HEK293 (cell line): ENCODE results near the gene HOXB4.

Experiments used
- CTCF ChIA-PET: fragments of 350-600 bp; formaldehyde crosslinking; extraction: SDS; loops from one replicate; lab custom pipeline; 2021; ENCODE audit warnings: antibody characterized with exemption; lab: Yijun Ruan, JAX
- POLR2A ChIA-PET: fragments of 300-600 bp; formaldehyde crosslinking; extraction: SDS; loops from one replicate; lab custom pipeline; 2020; ENCODE audit warnings: antibody characterized with exemption, inconsistent platforms; lab: Yijun Ruan, JAX
- H3K27ac ChIP-seq: fragments of 200-500 bp; sonication (Bioruptor generic); 2 replicates; pipeline ENCODE4 v1.5.1; 2014; ENCODE audit warnings: low read depth, low read length, control low read depth, inconsistent platforms; ENCODE audit errors: extremely low read depth
- H3K36me3 ChIP-seq, 2 experiments: fragments of 200-500 bp in 1 of 2; sonication (Bioruptor generic) in 1 of 2; 1 replicate in 1 of 2; 2 replicates in 1 of 2; pipeline ENCODE4 v1.5.1; 2014 to 2017; ENCODE audit warnings: inconsistent platforms in 2 of 2, low read length in 2 of 2; ENCODE audit not compliant: control insufficient read depth in 2 of 2, insufficient read depth in 1 of 2
- H3K4me1 ChIP-seq: fragments of 200-500 bp; sonication (Bioruptor generic); 2 replicates; pipeline ENCODE4 v1.5.1; 2014; ENCODE audit warnings: mild to moderate bottlenecking, low read length, inconsistent platforms; ENCODE audit not compliant: control insufficient read depth, insufficient read depth
- H3K4me3 ChIP-seq: 2 replicates; pipeline ENCODE4 v1.5.1; 2011; ENCODE audit warnings: low read depth, mild to moderate bottlenecking, control low read depth, low read length, moderate library complexity
- H3K9me3 ChIP-seq: fragments of 200-500 bp; sonication (Bioruptor generic); 2 replicates; pipeline ENCODE4 v1.5.1; 2014; ENCODE audit warnings: low read depth, low read length, inconsistent platforms; ENCODE audit not compliant: control insufficient read depth, insufficient read depth
- ATF2 ChIP-seq: fragments of 450-650 bp; formaldehyde crosslinking; IDR thresholded peaks from 2 replicates; pipeline ENCODE4 v1.5.1; 2016; ENCODE audit warnings: missing biosample characterization, missing genetic modification characterization, low read depth
- GLIS2 ChIP-seq: fragments of 450-650 bp; formaldehyde crosslinking; IDR thresholded peaks from 2 replicates; pipeline ENCODE4 v1.5.1; 2016; ENCODE audit warnings: missing biosample characterization, missing genetic modification characterization
- IKZF3 ChIP-seq: fragments of 450-650 bp; IDR thresholded peaks from 2 replicates; pipeline ENCODE4 v1.5.0; 2018; ENCODE audit warnings: missing biosample characterization, mild to moderate bottlenecking, missing genetic modification characterization, moderate library complexity
- KLF1 ChIP-seq: fragments of 450-650 bp; formaldehyde crosslinking; IDR thresholded peaks from 2 replicates; pipeline ENCODE4 v1.5.1; 2016; ENCODE audit warnings: missing biosample characterization, missing genetic modification characterization
- MEIS1 ChIP-seq: sonication (generic); formaldehyde crosslinking; IDR thresholded peaks from 2 replicates; pipeline ENCODE4 v1.8.1; 2022; ENCODE audit warnings: missing genetic modification reagents, mild to moderate bottlenecking, borderline replicate concordance
- PRDM1 ChIP-seq: fragments of 450-650 bp; formaldehyde crosslinking; IDR thresholded peaks from 2 replicates; pipeline ENCODE4; 2016; ENCODE audit warnings: missing biosample characterization, missing genetic modification characterization
- TRIM28 ChIP-seq: IDR thresholded peaks from 2 replicates; pipeline ENCODE4 v1.6.1; 2011; ENCODE audit warnings: low read length, control low read depth, borderline replicate concordance
- YY1 ChIP-seq: fragments of 450-650 bp; formaldehyde crosslinking; IDR thresholded peaks from 2 replicates; pipeline ENCODE4 v1.5.1; 2018; ENCODE audit warnings: missing biosample characterization, missing genetic modification characterization
- YY2 ChIP-seq: fragments of 450-650 bp; formaldehyde crosslinking; IDR thresholded peaks from 2 replicates; pipeline ENCODE4 v1.5.1; 2016; ENCODE audit warnings: missing biosample characterization, missing genetic modification characterization
- ZBTB20 ChIP-seq: fragments of 450-650 bp; formaldehyde crosslinking; IDR thresholded peaks from 2 replicates; pipeline ENCODE4 v1.5.1; 2016; ENCODE audit warnings: missing biosample characterization, missing genetic modification characterization
- ZBTB8A ChIP-seq: fragments of 450-650 bp; formaldehyde crosslinking; IDR thresholded peaks from 2 replicates; pipeline ENCODE4 v1.5.1; 2016; ENCODE audit warnings: missing biosample characterization, missing genetic modification characterization
- ZNF10 ChIP-seq: fragments of 450-650 bp; formaldehyde crosslinking; IDR thresholded peaks from 2 replicates; pipeline ENCODE4 v1.5.1; 2017; ENCODE audit warnings: missing biosample characterization, missing genetic modification characterization
- ZNF239 ChIP-seq: fragments of 450-650 bp; formaldehyde crosslinking; IDR thresholded peaks from 2 replicates; pipeline ENCODE4 v1.5.1; 2016; ENCODE audit warnings: missing biosample characterization, missing genetic modification characterization
- ZNF266 ChIP-seq: fragments of 450-650 bp; formaldehyde crosslinking; IDR thresholded peaks from 2 replicates; pipeline ENCODE4 v1.5.1; 2016; ENCODE audit warnings: missing biosample characterization, missing genetic modification characterization, low read depth
- ZNF280C ChIP-seq: fragments of 450-650 bp; formaldehyde crosslinking; IDR thresholded peaks from 2 replicates; pipeline ENCODE4 v1.5.1; 2016; ENCODE audit warnings: missing biosample characterization, missing genetic modification characterization
- ZNF366 ChIP-seq: fragments of 450-650 bp; formaldehyde crosslinking; conservative IDR thresholded peaks from 2 replicates; pipeline ENCODE4 v1.5.1; 2016; ENCODE audit warnings: missing biosample characterization, missing genetic modification characterization
- ZNF391 ChIP-seq: fragments of 450-650 bp; formaldehyde crosslinking; IDR thresholded peaks from 2 replicates; pipeline ENCODE4 v1.5.1; 2016; ENCODE audit warnings: low read depth, missing biosample characterization, missing genetic modification characterization, borderline replicate concordance
- ZNF488 ChIP-seq: fragments of 450-650 bp; formaldehyde crosslinking; IDR thresholded peaks from 2 replicates; pipeline ENCODE4 v1.5.1; 2016; ENCODE audit warnings: missing biosample characterization, missing genetic modification characterization
- ZNF596 ChIP-seq: fragments of 450-650 bp; IDR thresholded peaks from 2 replicates; pipeline ENCODE4 v1.5.0; 2018; ENCODE audit warnings: missing biosample characterization, mild to moderate bottlenecking, missing genetic modification characterization, moderate library complexity
- ZNF600 ChIP-seq: fragments of 450-650 bp; formaldehyde crosslinking; IDR thresholded peaks from 2 replicates; pipeline ENCODE4 v1.5.1; 2016; ENCODE audit warnings: missing biosample characterization, missing genetic modification characterization
- ZNF830 ChIP-seq: fragments of 450-650 bp; IDR thresholded peaks from 2 replicates; pipeline ENCODE4 v1.5.0; 2018; ENCODE audit warnings: missing biosample characterization, missing genetic modification characterization, low read depth, mild to moderate bottlenecking, moderate library complexity
- ZSCAN4 ChIP-seq: fragments of 450-650 bp; formaldehyde crosslinking; IDR thresholded peaks from 2 replicates; pipeline ENCODE4 v1.5.1; 2017; ENCODE audit warnings: missing biosample characterization, missing genetic modification characterization

The HOXB4 gene

GRCh38 chr17:48559840-48560817 lies 18.0 kb downstream of the HOXB4 start (continued):
- TF ChIP-seq ZNF239 (tag by site-specific recombination) (no peak), GLIS2 (tag by site-specific recombination) (peak; percentile 58), TRIM28 (no peak), ZNF596 (tag by site-specific recombination) (no peak), ZNF280C (no peak)

- Histone ChIP-seq H3K4me3 (no peak overlapping the region), H3K9me3 (no peaks in the 10 kb centered on the region), H3K36me3 (peaks cover 13 to 45% of the 10 kb centered on the region in 2 experiments), H3K27ac (peak overlapping the region; percentile 8; the same call in 1 of the 2 replicates), H3K4me1 (peaks cover 85% of the 10 kb centered on the region)
- ChIA-PET CTCF (interaction anchor here (0.9 to 1.2 kb wide), 3 partner anchors 67 to 251 kb away, joined by 3 read pairs; no protein-coding TSS in a partner anchor), POLR2A (interaction anchor here (0.6 to 1.0 kb wide), 4 partner anchors 13 to 31 kb away, joined by 3 to 5 read pairs (median 4); no protein-coding TSS in a partner anchor)
- TF ChIP-seq ZNF10 (tag by site-specific recombination) (peak; percentile 93), ZBTB8A (tag by site-specific recombination) (no peak), IKZF3 (tag by site-specific recombination) (no peak)
Measured at GRCh38 chr17:48559122-48559839, 18.9 kb downstream of the HOXB4 start.

- no peaks in the 10 kb centered on the region for H3K9me3 ChIP-seq
- H3K4me3 ChIP-seq, result no peak overlapping the region
- TF ChIP-seq ATF2 (tag by site-specific recombination), result no peak
- no peak for TF ChIP-seq ZNF830
- no peak for TF ChIP-seq YY2 (tag by site-specific recombination)
- no peak for TF ChIP-seq MEIS1 (CRISPR knock-in tag)
- no peak for TF ChIP-seq YY1 (tag by site-specific recombination)
- no peak for TF ChIP-seq ZNF600
- no peak for TF ChIP-seq ZNF266 (tag by site-specific recombination)
- no peak for TF ChIP-seq ZNF488 (tag by site-specific recombination)
- peak; percentile 58 for TF ChIP-seq ZBTB20 (tag by site-specific recombination)
- no peak for TF ChIP-seq ZNF391 (tag by site-specific recombination)
- no peak for TF ChIP-seq KLF1
- peak; percentile 59 for TF ChIP-seq ZNF366 (tag by site-specific recombination)
- TF ChIP-seq ZSCAN4, result peak; percentile 72; the same call in 1 of the 2 replicates
- TF ChIP-seq PRDM1 (tag by site-specific recombination), result peak; percentile 88
- CTCF ChIA-PET, result no interaction called here
- POLR2A ChIA-PET, result interaction anchor here (0.6 to 1.0 kb wide), 2 partner anchors 19 to 30 kb away, joined by 3 to 5 read pairs; no protein-coding TSS in a partner anchor
- H3K36me3 ChIP-seq, result peaks cover 13 to 50% of the 10 kb centered on the region in 2 experiments
- H3K27ac ChIP-seq, result peak overlapping the region; percentile 97; the same call in 1 of the 2 replicates
- H3K4me1 ChIP-seq, result peaks cover 88% of the 10 kb centered on the region
Measured at GRCh38 chr17:48558831-48559121, 19.4 kb downstream of the HOXB4 start.
